ENCODE measurements around the gene TUBB6.

TUBB6 gene

DNA sequence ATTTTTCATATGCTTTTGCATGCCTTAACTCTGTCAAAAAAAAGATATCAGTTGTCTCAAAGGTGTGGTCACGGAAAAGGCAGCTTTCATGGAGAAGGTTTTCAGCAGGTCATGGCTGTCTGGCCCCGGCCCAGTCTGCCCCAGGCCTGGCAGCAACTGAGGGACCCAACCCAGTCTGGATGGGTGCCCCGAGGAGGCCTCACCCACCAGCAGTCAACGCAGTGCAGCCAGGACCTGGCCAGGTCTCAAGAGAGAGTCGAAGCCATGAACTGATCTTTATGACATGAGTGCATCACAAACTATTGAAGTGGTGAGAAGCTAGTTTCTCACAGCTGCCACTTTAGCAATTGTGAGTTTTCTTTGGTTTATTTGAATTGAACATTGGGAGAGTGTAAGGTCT, 7.9 kb downstream of the TUBB6 start:
- no peak for DNase-seq

- no peak for DNase-seq
Measured at GRCh38 chr18:12317664-12318333, 9.8 kb downstream of the TUBB6 start.

DNA sequence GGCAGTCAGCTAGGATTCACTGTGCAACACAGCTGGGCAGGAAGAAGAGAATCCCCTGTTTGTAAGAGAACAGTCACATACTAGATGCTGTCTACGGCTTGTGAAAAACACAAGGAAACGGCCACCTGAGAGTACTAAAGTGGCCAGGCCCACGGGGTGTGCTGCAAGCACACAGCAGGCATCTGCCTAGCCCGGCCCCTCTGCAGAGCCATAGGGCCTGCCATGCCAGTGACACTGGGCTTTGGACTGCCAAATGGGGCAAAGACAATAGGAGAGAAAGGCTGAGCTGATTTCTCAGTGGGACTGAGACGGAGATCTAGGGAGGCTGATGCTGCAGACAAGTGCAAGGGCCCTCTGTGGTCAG, 10.3 kb downstream of the TUBB6 start:
- DNase-seq, result no peak

- no peak for DNase-seq
Measured at GRCh38 chr18:12318857-12319256, 10.8 kb downstream of the TUBB6 start.

- DNase-seq, result no peak
Measured at GRCh38 chr18:12321333-12321732, 13.3 kb downstream of the TUBB6 start.

GRCh38 chr18:12324991-12325725, 17.1 kb downstream of the TUBB6 start:
- no peak for DNase-seq

DNA sequence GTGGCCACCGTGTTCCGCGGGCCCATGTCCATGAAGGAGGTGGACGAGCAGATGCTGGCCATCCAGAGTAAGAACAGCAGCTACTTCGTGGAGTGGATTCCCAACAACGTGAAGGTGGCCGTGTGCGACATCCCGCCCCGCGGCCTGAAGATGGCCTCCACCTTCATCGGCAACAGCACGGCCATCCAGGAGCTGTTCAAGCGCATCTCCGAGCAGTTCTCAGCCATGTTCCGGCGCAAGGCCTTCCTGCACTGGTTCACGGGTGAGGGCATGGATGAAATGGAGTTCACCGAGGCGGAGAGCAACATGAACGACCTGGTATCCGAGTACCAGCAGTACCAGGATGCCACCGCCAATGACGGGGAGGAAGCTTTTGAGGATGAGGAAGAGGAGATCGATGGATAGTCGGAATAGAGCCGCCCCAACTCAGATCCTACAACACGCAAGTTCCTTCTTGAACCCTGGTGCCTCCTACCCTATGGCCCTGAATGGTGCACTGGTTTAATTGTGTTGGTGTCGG, 17.7 kb downstream of the TUBB6 start:
- DNase-seq, result no peak

DNA sequence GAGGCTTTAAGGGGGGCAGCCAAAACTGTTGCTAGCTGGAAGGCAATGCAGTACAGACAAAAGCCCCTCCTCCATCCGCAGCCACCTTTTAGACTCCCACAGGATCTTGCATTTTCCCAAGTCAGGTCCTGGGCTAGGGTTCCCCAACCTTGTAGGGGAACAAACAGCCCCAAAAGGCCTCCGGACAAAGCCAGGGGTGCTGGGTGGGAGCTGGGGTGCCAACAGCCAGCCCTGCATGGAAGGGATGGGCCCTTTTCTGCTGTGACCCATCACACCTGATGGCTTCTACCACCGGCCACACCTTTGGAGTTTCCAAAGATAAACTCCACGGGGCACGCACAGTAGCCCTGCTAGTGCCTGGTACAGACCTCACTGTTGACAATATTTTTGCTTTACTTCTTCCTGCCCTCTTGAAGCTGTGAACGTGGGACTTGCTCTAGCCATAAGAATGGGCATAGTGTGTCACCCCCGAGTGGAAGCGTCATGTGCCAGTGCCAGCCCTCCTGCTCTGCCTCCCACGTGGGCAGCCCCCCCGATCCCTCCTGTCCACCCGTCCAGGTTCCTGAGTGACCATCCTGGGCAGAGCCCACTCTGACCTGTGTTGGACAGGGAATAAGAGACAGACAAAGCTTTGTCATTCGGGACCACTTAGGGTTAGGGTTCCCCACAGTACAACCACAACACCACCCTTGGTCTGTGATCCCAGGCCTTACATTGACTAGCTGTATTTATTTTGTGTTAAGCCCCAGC, 18.8 kb downstream of the TUBB6 start:
- DNase-seq, result no peak

DNA sequence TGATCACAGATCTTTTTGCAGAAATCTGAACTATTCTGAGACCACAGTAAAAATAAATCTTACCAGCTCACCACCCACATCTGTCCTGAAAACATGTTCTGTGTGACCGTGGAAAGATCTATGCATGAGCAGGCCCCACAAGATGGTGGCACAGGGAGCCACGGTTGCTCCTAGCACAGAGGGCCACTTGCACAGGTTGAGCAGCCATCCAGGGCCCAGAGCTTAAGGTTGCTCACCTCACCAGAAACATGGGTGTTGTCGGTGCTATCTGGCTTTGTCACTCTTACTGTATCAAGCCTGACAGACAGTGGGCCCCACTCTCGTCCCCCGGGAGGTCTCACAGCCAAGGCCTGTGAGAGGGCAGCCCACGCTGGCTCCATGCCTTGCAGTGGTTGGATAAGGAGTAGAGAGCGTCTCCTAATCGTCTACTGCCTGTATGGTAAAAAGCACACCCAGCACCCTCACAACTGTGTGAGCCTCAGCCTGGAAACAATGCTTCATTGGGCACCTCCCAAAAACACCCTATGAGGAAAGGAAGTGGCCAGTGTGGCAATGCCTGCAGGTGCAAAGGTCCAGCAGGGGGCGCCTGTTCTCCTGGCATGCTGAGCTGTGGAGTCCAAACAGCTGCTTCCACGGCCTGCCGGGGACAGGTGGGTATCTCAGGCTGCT, 19.6 kb downstream of the TUBB6 start:
- DNase-seq, result peak; percentile 92

DNA sequence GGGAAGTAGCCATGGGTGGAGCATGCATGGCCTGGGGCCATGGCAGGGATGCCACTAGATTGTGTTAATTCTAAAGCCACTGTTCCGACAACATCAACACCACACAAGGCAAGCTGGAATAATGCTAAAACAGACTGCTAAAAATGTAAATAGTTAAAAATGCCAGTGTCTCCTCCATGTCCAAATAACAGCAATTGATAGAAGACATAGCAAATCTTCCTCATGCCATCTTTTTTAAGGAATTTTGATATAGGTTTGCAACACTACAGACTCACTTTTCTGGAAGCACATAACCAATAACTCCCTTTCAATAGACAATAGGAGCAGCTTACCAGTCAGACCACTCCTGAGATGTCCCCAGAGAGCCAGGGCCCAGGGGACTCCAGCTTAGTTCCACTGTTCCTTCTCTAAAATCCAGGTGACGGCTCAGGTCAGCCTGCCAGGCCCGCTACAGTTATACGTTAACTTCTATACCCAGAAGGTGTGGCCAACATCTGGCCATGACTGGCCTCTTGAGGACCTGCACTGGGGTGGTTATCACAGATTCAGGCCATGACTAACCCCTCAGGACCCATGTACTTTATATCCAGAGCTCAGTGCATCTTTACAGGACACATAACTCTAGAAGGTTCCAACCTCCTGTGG, 20.3 kb downstream of the TUBB6 start:
- no peak for DNase-seq

GRCh38 chr18:12329125-12329698, 21.2 kb downstream of the TUBB6 start:
- no peak for DNase-seq

DNA sequence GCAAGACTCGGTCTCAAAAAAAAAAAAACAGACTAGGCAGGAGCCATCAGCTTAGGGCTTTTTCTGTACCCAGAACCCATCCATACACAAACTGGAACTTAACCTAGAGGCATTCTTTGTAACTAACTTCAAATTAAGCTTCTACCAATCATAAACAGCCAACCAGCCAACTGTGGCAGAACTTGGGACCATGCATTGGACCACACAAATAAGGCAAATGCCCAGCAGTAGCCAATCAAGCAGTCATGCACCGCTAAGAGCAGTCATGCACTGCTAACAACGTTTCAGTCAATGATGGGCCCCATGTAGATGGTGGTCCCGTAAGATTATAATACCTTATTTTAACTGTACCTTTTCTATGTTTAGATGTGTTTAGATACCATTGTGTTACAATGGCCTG, 22.7 kb downstream of the TUBB6 start:
- no peak for DNase-seq

DNA sequence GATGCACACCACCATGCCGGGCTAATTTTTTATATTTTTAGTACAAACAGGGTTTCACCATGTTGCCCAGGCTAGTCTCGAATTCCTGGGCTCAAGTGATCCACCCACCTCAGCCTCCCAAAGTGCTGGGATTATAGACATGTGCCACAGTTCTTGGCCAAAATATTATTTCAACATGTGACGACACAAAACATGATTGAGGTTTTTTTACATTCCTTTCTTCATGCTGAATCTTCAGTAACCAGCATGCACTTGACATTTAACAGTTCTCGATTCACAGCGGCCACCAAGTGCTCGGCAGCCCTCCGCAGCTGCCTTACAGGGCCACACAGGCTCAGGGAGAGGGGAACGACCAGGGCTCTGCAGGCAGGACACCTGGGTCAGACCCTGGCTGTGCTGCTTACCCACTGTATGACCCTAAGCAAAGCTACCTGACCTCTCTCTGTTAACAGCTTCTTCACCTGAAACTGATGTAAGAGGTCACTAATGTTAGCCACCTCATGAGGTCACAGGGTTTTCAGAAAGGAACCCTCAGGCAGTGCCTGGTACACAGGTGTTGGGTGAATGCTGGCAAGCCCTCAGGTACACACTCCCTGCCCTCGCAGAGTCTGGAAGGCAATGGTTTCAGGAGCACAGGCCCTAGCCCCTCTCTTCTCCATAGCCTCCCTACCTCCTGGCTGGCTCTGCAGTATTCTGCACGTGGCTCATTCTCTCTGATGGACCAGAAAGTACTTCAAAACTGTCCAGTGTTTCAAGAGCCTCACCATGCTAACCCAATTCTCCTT, 25.7 kb downstream of the TUBB6 start:
- no peak for DNase-seq

DNA sequence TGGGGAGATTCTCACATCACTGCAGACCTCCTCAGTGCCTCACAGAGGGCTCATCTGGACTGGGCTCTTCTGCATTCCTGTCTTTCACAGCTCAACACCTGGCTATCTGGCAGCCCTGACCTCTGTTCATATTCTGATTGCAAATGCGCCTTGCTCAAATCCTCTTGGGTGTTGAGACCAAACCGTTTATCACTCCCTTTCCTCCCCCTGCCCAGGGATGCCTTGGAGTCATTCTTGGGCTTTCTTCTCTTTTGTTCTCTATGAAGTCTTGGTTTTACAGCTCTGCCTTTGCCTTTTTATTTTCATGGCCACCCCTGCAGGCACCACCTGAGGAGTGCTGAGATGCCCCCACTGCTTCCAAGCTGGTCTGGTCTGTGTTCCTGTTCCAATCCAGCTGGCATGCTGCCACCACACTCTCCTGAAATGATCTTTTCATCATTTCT, 26.3 kb downstream of the TUBB6 start:
- DNase-seq, result no peak

- no peak for DNase-seq
Measured at GRCh38 chr18:12334863-12335262, 26.8 kb downstream of the TUBB6 start.

DNA sequence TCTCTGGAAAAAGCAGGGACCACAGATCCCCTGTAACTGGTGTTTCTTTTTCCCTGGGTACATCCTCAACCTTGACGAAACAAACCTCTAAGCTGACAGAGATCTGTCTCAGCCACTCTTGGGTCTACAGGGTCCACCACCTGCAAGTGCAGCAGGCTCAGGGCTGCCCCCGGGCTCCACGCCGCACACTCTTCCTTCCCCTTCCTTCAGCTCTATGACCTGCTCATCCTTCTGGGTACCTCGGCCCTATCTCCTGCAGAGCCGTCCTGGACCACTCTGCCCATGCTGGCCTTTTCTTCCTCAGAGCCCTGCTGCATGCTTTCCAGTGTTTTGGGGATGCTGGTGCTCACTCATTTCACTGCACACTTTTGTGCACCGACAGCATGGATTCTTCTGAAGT, 27.5 kb downstream of the TUBB6 start:
- no peak for DNase-seq

DNA sequence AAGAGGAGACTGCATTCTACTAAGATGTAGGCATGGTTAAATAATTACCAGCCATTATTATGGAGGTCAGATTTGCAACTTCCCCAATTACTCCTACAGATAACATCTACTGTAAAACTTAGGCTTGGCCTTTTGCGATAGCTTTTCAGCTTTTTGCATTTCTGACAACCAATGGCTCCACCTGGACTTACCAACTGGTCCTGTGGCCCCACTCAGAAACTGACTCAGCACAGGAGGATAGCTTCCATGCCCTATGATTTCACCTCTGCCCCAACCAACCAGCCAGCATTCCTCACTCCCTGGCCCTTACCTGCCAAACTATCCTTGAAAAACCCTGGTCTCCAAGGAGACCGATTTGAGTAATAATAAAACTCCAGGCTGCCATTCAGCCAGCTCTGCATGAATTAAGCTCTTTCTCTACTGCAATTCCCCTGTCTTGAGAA, 28.2 kb downstream of the TUBB6 start:
- no peak for DNase-seq

- DNase-seq, result no peak
Measured at GRCh38 chr18:12336887-12337286, 28.8 kb downstream of the TUBB6 start.

- DNase-seq, result no peak
Measured at GRCh38 chr18:12338382-12338781, 30.3 kb downstream of the TUBB6 start.

DNA sequence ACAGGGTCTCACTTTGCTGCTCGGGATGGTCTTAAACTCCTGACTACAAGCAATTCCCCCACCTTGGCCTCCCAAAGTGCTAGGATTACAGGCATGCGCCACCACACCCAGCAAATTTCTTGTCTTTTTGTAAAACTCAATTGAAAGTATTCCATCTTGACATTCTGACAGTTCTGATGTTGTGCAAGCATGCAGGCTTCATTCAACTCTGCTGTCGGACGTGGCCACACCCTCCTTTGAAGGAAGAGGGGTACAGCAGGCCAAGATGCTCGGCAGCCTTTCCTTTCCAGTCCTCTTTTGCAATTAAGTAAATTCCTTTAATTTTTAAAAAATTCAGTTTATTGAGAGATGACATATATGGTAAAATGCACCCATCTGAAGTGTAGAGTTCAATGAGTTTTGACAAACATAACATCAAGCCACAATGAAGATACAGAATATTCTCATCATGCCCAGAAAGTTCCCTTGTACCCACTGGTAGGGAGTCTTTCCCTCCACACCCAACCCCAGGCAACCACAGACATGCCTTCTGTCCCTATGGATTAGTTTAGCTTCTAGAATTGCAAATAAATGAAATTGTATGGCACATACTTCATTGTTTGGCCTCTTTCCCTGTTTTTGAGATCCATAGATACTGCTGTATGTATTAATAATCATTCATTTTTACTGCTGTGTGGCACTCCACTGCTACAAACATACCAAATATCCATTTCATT, 33.1 kb downstream of the TUBB6 start:
- DNase-seq, result no peak

GRCh38 chr18:12342661-12343060, 34.6 kb downstream of the TUBB6 start:
- no peak for DNase-seq
